ENCODE measurements around the gene ZNF837. TPM values are rescaled to one million over a fixed set of nuclear protein-coding genes. Genes with fewer than 3 reads are reported as not detected.

Gene ZNF837
- total and polyA plus RNA-seq, 2 of the 13 experiments (the other 11 are each of a cell fraction or from before 2014, with no cell fraction given): 0.29 to 1.3 TPM

DNA sequence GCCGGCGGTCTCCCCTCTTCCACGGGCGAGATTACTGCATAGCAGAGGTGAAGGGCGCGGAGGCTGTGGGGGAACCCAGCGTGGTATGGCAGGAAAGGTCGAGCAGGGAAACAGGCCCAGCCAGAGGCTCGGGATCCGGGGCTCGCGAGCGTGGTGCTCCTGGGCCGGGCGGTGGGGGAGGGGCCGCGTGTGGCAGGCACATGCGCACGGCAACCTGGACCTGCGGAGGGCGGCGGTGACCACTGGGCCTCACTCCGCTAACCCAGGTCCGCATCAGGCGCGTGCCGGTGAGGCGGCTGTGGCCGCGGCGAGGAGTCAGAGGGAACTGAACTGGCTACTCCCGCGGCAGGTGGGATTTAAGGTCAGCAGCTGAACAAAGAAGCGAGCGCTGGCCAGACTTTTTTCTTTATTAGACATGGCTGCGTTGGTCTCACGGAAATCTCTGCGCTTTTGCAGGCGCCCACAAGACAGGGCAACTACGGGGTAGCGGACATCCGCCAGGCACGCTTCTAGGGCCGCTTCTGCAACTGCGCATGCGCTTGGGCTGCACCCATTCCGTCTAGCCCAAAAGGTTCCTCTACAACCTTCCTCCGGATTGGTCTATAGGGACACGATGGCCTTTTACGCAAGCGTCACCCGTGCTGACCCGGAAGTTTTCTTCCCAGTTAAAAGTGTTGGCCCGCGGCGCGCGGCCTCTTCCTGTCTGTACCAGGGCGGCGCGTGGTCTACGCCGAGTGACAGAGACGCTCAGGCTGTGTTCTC lies 5.9 kb upstream of the ZNF837 start, which contains the start of gene RPS5 (continued):
- TF ChIP-seq, protein P1, sequence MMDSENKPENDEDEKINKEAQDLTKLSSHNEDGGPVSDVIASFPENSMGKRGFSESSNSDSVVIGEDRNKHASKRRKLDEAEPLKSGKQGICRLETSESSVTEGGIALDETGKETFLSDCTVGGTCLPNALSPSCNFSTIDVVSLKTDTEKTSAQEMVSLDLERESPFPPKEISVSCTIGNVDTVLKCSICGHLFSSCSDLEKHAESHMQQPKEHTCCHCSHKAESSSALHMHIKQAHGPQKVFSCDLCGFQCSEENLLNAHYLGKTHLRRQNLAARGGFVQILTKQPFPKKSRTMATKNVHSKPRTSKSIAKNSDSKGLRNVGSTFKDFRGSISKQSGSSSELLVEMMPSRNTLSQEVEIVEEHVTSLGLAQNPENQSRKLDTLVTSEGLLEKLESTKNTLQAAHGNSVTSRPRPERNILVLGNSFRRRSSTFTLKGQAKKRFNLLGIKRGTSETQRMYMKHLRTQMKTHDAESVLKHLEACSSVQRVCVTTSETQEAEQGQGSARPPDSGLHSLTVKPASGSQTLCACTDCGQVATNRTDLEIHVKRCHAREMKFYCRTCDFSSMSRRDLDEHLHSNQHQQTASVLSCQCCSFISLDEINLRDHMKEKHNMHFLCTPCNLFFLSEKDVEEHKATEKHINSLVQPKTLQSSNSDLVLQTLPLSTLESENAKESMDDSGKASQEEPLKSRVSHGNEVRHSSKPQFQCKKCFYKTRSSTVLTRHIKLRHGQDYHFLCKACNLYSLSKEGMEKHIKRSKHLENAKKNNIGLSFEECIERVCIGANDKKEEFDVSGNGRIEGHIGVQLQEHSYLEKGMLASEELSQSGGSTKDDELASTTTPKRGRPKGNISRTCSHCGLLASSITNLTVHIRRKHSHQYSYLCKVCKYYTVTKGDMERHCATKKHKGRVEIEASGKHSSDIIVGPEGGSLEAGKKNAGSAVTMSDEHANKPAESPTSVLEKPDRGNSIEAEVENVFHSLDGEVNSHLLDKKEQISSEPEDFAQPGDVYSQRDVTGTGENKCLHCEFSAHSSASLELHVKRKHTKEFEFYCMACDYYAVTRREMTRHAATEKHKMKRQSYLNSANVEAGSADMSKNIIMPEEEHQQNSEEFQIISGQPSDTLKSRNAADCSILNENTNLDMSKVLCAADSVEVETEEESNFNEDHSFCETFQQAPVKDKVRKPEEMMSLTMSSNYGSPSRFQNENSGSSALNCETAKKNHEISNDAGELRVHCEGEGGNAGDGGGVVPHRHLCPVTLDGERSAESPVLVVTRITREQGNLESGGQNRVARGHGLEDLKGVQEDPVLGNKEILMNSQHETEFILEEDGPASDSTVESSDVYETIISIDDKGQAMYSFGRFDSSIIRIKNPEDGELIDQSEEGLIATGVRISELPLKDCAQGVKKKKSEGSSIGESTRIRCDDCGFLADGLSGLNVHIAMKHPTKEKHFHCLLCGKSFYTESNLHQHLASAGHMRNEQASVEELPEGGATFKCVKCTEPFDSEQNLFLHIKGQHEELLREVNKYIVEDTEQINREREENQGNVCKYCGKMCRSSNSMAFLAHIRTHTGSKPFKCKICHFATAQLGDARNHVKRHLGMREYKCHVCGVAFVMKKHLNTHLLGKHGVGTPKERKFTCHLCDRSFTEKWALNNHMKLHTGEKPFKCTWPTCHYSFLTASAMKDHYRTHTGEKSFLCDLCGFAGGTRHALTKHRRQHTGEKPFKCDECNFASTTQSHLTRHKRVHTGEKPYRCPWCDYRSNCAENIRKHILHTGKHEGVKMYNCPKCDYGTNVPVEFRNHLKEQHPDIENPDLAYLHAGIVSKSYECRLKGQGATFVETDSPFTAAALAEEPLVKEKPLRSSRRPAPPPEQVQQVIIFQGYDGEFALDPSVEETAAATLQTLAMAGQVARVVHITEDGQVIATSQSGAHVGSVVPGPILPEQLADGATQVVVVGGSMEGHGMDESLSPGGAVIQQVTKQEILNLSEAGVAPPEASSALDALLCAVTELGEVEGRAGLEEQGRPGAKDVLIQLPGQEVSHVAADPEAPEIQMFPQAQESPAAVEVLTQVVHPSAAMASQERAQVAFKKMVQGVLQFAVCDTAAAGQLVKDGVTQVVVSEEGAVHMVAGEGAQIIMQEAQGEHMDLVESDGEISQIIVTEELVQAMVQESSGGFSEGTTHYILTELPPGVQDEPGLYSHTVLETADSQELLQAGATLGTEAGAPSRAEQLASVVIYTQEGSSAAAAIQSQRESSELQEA (CRISPR knock-in tag; IDR thresholded peaks at IDR 0.05; ENCODE audit: not compliant biosample characterization): peak; percentile 87
- TF ChIP-seq, protein P2, sequence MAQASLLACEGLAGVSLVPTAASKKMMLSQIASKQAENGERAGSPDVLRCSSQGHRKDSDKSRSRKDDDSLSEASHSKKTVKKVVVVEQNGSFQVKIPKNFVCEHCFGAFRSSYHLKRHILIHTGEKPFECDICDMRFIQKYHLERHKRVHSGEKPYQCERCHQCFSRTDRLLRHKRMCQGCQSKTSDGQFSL (CRISPR knock-in tag; IDR thresholded peaks at IDR 0.05): peak; percentile 42; the same call in 1 of the 2 replicates
- no peak for TF ChIP-seq MBD4 (IDR thresholded peaks at IDR 0.05; ENCODE audit: borderline replicate concordance, low read length)
- TF ChIP-seq ZNF841 (CRISPR knock-in tag; IDR thresholded peaks at IDR 0.05; ENCODE audit: borderline replicate concordance): peak; percentile 53; the same call in 1 of the 2 replicates
- peak; percentile 67 for TF ChIP-seq SP2 (CRISPR knock-in tag; IDR thresholded peaks at IDR 0.05)
- TF ChIP-seq NPAS2 (CRISPR knock-in tag; IDR thresholded peaks at IDR 0.05; ENCODE audit: borderline replicate concordance): no peak
- TF ChIP-seq HDAC6 (IDR thresholded peaks at IDR 0.05; ENCODE audit: low read depth, low read length): no peak
- no peak; the same call in 1 of the 2 replicates for TF ChIP-seq ZNF652 (CRISPR knock-in tag; IDR thresholded peaks at IDR 0.05; ENCODE audit: borderline replicate concordance, low read depth)
- TF ChIP-seq ZFP1 (CRISPR knock-in tag; IDR thresholded peaks at IDR 0.05): no peak
- 0 out of 2 replicates have a peak, but pooled peaks have one; percentile 32 for TF ChIP-seq ZNF180 (CRISPR knock-in tag; IDR thresholded peaks at IDR 0.05; ENCODE audit: borderline replicate concordance, low read depth)
- no peak for TF ChIP-seq PCBP2 (optimal IDR thresholded peaks at IDR 0.05; ENCODE audit: low read depth, low read length, poor library complexity, severe bottlenecking)
- TF ChIP-seq PHB2 (IDR thresholded peaks at IDR 0.05; ENCODE audit: partially characterized antibody): no peak
- TF ChIP-seq KAT2B (IDR thresholded peaks at IDR 0.05; ENCODE audit: borderline replicate concordance, low read depth, low read length): no peak
- peak; percentile 33; the same call in 1 of the 2 replicates for TF ChIP-seq SRF (IDR thresholded peaks at IDR 0.05; ENCODE audit: low read depth, low read length)
- TF ChIP-seq SMARCC2 (IDR thresholded peaks at IDR 0.05): no peak
- TF ChIP-seq BRCA1 (CRISPR knock-in tag; IDR thresholded peaks at IDR 0.05): peak; percentile 62
- no peak for TF ChIP-seq ZFAT (CRISPR knock-in tag; conservative IDR thresholded peaks at IDR 0.05)
- TF ChIP-seq, protein P3, sequence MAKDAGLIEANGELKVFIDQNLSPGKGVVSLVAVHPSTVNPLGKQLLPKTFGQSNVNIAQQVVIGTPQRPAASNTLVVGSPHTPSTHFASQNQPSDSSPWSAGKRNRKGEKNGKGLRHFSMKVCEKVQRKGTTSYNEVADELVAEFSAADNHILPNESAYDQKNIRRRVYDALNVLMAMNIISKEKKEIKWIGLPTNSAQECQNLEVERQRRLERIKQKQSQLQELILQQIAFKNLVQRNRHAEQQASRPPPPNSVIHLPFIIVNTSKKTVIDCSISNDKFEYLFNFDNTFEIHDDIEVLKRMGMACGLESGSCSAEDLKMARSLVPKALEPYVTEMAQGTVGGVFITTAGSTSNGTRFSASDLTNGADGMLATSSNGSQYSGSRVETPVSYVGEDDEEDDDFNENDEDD (CRISPR knock-in tag; IDR thresholded peaks at IDR 0.05; ENCODE audit: borderline replicate concordance): peak; percentile 28; the same call in 1 of the 2 replicates
- TF ChIP-seq, protein P4, sequence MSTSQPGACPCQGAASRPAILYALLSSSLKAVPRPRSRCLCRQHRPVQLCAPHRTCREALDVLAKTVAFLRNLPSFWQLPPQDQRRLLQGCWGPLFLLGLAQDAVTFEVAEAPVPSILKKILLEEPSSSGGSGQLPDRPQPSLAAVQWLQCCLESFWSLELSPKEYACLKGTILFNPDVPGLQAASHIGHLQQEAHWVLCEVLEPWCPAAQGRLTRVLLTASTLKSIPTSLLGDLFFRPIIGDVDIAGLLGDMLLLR (CRISPR knock-in tag; IDR thresholded peaks at IDR 0.05): 0 out of 2 replicates have a peak, but pooled peaks have one; percentile 70
- TF ChIP-seq ZIK1 (CRISPR knock-in tag; IDR thresholded peaks at IDR 0.05; ENCODE audit: borderline replicate concordance, low read depth): peak; percentile 26; the same call in 1 of the 2 replicates
